GOT3 (cell line): ENCODE results near the gene PPP2R3A.
"Not testable (repeated sequence)": the region's sequence is repeated elsewhere in the genome, so short reads cannot be mapped to it uniquely, and the experiment has no call there.

Experiments used
- DNase-seq: peaks from one replicate; lab custom pipeline; 2025; ENCODE audit warnings: mixed read lengths; lab: John Stamatoyannopoulos, UW

PPP2R3A gene

DNA sequence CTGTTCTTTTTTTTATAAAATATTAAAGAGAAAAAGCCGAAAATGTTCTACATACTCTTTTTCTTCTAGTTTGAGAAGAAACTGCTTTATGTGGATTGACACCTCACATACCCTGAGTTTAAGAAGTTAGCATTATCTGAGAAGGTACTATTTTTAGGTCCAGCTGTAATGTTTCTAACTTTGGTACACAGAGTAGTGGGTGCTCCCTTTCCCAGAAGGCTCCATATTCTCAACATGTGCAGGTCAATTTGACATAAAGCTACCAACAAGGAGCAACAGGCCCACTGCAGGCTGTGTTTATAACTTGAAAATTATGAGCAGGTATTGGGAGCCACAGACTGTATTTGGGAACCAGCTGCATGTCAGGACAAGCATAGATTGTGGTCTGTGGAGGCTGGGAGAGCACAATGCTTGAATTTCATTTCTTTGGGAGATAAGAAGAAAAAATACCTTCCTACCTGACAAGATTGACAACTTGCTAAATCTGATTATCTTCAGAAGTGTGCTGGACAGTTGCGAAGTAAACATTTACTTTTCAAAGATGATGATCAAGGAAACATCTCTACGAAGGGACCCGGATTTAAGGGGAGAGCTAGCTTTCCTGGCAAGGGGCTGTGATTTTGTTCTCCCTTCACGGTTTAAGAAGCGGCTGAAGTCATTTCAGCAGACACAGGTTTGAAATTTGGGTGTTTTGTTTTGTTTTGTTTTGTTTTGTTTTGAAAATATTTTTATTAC lies 57.2 kb downstream of the PPP2R3A start:
- no peak for DNase-seq

DNA sequence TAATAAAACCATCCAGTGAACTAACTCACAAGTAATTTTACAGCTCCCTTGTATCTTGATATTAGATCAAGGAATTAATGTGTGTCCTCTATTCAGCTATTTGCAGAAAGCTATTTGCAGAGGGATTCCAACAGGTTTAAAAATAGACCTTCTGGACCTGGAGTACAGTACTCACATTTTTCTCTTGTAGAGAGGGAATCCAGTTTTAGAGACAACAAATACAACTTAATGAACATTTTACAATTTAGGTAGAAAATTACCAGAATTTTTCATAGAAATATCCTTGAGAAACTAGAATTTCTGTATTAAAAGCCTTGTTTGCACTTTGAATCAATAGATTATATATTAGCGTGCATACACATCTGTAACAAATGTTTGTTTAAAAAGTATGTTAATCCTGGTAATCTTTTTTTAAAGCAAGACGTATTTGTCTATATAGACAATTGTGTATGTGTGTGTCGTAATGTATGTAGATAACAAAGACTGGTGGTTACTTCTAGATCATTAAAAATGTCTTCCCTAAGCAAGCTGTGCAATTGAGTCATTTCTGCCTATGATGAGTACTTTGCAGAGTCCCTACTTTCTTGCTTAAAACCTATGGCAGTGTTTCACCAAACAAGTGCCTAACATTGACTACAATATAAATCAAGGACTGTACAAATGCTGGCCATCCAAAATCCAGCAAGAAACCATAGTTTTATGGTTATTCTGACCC lies 57.9 kb downstream of the PPP2R3A start:
- no peak for DNase-seq

DNA sequence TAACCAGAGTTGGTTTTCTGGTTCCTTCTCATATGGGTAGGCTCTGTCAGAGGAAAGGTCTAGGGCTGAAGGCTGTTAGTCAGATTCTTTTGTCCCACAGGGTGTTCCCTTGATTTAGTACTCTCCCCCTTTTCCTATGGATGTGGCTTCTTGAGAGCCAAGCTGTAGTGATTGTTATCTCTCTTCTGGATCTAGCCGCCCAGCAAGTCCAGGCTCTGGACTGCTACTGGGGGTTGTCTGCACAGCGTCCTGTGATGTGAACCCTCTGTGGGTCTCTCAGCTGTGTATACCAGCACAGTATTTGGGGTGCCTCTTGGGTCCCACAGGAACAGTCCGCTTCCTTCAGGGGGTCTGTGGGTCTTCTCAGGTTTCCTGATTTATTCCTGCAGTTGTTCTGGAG lies 70.8 kb downstream of the PPP2R3A start:
- no peak for DNase-seq

DNA sequence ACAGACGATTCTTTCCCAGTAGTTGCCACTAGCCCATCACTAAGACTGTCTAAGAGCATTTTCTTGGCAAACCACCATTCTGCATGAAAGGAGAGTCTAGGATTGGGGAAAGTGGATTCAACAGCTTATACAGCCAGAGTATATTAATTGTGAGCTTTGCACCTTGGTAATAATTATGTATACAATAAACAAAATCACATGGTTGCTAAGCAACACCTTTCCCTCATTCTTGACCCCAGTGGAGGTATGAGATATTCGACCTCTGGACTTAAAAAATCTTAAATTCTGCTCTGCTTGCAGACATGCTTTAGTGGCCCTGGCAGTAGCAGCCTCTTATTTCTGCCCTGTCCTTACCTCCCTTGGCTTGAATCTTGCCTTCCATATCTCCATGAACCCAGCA lies 73.1 kb downstream of the PPP2R3A start:
- DNase-seq: no peak

DNA sequence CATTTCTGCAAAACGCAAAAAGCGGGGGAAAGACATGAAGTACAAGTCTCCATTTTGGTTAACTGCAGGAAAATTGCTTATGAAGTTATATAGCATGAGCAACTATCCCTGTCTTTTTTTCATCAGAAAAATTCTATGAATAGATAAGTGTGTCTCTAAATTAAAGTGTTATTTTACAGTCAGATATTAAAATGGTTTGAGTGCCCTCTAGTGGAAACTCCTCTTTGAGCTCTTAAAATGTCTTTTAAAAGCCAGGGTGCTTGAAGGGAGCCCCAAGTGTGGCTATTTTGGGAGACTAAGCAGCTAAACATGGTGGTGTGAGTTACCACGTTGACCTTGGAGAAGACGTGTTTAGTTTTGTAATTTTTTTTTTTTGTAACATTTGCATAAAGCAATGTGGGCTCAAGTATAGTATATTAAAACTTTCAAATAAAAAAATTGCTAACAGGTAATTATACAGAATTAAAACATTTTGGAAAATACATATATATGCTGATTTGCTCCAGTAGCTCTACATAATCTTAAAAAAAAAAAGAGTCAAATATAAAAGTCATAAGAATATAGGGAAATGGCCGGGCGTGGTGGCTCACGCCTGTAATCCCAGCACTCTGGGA lies 77.2 kb downstream of the PPP2R3A start:
- no peak for DNase-seq

DNA sequence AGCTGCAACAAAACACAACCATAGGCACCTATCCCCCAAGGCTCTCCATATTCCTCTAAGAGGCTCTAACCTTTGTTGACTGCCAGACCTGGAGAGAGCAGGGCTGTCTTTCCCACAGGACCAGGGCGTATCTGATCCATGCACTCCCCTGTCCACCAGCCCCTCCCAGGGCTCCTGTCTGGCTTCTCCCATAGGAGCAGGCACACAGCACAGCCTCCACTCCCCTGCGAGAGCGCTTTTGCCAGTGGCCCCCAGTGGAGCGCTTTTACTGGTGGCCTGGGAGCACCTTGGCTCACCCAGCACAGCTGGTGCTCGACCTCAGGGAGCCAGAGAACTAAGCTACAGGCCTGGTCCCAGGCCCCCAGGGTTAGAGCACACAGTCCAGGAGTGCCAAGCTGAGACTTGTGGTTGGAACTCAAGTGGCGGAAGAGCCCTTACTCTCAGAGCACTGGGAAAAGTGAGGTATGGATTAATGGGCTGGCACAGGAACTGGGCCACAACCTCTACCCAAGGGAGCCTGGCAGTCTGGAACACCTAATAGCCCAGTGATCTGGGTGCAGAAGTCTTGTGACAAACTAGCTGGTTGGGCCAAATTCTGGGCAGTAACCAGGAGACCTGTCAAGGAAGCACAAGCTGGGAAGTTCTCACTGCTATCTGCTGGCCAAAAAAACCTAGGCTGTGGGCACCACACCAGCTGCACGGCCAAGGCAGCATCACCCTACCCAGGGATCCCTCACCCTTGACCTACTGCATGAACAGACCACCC lies 79.6 kb downstream of the PPP2R3A start:
- DNase-seq: no peak

DNA sequence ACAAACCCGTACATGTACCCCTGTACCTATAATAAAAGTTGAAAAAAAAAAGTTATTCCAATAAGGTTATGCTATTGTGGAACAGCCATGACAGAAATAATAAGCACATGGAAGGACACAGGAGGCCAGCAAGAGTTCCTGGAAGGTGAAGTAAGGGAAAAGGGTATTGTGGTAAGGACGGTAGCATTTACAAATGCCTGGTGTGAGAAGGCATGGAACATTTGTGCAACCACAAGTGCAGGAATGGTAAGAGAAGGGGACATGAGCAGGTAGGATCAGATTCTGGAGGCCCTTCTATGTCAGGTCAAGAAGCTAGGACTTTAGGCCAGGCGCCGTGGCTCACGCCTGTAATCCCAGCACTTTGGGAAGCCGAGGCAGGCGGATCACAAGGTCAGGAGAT lies 82.5 kb downstream of the PPP2R3A start:
- DNase-seq: no peak

DNA sequence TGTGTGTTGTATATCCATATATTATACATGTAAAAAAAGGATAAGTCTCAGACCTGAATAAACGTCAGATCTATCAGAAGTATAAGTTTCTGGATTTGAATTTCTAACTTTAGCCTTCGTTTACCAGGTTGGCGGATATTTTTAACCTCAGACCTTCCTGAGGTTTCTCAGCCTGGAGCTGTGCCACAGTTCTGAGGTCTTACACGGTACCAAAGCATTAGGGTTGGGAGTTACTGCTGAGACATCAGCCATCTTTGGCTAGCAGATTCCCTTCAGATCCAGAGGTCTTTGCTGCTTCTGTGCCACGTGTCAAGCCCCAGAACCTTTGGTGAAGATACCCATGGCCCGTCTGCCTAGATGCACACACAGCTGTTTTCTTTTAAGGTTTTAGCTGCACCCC lies 84.7 kb downstream of the PPP2R3A start:
- no peak for DNase-seq

DNA sequence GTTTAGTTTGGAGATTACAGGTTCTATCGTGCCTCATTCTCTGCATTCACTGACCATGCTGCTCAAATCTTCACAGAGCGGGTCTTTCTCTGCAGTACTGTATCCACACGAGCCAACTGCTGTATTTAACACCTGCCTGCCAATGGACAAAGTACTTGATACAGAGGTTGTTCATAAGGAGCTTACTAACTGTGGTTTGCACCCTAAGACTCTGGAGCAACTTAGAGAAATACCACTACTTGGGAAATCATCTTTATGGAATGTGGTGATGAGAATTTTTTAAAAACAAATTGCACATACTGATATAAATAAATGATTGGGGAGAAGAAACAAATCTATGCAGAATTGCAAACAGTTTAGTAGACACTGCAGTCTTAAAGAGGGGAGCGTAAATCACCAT lies 90.0 kb downstream of the PPP2R3A start:
- DNase-seq: no peak

DNA sequence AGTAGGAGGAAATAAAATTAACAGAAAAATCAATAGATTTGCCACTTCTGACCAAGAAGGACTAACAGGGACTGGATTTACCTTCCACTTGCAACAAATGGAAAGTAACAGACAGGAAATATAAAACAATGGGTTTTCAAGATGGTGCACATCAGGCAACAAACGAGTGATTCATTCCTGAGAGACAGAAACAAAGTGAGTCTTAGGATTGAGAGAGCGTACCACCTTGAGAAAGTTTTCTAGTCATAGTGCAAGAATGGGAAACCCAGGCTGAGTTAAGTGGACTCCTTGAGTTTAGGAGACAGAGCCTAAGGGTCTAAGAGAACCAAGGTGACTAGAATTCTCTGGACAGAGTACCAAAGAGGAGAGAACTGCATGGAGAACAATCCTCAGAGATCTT lies 101.7 kb downstream of the PPP2R3A start:
- DNase-seq: no peak

DNA sequence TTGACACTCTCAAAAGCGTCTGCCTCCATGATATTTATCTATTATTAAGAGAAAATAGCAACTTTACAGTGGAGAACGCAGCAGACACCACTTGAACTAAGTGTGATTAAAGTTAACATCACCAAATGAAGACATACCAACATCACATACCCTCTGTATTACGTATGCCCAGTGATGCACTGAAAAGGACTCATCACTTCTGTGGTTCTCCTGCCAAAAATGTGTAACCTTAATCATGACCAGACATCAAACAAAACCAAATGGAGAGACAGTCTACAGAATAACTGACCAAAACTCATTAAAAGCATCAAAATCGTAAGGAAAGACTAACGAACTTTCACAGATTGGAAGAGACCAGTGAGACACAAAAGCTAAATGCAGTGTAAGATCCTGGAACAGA lies 103.2 kb downstream of the PPP2R3A start:
- DNase-seq: no peak

DNA sequence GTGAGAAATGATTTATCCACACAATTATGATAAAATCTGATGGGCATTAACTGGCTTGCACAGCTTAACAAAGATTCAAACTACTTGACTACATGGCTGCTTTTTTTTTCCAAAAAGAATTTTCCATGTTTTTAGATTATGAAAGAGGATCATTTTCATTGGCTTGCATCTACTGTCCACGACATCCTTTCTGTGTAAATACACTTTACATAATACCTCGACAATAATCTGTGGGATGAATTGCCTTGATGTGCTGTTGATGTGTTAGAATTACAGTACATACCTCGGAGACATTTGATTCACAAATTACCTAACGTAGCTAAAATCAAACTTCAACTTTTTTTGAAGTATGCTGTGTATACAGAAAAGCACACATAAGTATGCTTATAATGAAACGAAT lies 104.4 kb downstream of the PPP2R3A start:
- no peak for DNase-seq

DNA sequence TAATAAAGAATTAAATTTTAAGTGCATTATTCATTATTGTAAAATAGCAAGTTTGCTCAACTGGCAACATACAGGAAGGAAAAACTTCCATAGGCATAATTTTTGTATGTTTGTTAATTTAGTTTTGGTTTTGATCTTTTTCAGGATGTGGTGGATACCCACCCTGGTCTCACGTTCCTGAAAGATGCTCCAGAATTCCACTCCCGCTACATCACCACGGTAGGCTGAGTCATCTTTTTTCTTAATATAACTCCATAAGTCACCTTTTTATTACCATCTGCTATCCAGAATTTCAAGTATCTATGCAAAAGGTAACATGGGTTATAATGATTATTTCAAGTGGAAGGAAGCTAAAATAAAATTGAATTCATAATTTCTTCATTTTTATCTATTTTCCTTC lies 104.8 kb downstream of the PPP2R3A start:
- no peak for DNase-seq

DNA sequence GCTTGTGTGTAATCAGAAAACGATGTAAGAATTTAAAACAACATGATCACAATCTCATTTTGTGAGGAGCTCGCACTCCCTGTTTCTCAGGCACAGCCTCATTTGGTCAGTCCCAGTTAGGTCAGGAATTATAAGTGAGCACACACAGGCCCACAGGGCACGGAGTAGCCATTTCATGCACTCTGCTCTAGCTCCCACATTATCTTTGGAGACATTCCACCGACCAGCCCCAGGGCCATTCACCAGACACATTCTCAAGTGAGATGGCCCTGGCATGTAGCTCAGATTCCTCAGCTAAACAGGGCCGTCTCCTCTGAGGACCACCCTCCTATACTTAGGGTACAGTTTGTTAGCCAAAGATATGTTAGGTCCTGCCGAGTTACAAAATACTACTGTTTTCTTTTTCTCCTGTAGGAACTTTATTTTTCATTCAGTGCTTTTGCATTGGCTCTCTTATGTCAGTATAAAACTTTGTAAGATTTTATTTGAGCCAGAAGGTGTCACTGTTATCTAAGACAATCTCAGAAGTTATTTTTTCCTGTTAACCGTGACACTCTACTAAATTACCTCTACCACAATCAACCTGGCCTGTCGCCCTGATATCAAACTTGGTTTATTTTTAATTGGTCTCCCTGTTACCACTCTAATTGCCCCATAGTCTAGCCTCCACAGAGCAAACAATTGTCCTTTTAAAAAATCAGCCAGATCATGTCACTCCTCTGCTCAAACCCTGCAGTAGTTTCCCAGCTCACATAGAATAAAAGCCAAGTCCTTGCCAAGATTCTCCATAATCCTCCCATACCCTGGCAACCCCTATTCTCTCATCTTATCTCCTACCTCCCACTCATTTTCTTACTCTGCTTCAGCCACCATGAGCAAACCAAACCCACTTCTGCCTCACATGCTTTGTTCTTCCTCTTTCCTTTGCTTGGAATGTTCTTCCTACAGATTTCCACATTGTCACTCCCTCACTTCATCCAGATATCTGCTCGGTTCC lies 105.7 kb downstream of the PPP2R3A start:
- DNase-seq: no peak

DNA sequence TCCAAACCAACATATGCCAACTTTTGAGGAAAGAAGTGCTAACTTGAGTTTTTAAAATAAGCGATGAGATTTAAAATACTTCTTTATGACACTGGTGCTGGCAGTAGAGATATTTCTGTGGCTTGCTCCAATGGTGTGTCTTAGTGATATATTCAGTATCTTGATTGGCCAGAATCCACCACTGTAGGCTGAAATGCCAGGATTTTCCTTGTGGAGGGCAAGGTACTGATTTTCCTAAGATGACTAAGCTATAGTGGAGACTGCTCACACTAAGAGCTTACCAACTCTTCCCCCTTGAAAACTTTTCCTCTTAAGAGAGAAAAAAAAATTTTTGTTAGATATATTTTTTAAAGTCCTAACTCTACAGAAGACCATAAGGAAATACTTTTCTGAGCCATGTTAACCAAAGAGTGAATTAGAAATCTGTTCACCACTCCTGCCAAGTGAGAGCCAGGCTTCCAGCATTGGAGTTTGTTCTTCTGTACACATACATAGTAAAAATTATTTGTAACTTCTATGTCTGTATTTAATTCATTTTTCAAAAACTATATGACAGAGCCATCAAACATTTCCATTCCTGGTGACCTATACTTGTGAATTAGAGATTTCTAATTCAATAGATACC lies 109.1 kb downstream of the PPP2R3A start:
- no peak for DNase-seq

DNA sequence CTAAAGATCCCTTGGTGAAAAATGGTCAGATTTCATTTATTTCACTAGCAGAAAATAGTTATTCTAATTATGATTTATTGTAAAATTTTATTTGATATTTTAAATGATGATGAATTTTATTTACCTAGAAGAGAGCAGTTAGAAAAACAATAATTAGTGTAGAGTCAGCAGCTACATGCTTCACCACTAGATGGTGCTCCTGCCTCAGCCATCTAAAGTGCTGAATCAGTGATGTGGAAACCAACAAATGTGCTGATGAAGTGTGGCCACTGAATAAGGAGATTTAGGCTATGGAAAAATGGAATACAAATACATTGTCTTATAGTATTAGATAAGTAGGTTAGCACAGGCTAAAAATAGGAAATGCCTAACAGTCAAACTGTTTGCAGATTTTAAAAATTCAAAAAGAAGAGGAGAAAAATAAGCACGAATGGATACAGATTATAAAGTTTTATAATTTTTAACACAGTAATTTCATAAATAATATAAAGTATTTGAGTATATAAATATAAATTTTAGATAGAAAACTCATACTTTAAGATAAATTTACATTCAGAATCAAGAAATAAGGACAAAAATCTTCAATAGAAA lies 109.8 kb downstream of the PPP2R3A start:
- peak; percentile 19 for DNase-seq

DNA sequence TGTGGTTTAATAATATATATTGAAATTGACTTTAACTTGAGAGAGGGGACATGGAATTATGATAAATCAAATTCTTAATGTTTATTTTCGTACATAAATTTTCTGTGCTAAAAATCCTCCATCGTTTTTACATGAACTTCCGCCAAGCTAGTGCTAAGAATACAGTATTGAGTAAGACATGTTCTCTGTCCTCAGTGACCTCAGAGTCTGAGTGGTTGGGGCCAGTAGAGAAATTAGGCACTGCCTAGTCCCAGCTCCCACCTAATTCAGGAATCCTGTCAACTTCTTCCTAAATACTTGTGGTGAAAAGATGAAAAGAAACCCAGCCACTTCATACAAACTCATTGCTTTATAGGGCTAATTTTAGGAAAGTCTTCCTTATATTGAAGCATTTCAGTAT lies 110.3 kb downstream of the PPP2R3A start:
- no peak for DNase-seq

DNA sequence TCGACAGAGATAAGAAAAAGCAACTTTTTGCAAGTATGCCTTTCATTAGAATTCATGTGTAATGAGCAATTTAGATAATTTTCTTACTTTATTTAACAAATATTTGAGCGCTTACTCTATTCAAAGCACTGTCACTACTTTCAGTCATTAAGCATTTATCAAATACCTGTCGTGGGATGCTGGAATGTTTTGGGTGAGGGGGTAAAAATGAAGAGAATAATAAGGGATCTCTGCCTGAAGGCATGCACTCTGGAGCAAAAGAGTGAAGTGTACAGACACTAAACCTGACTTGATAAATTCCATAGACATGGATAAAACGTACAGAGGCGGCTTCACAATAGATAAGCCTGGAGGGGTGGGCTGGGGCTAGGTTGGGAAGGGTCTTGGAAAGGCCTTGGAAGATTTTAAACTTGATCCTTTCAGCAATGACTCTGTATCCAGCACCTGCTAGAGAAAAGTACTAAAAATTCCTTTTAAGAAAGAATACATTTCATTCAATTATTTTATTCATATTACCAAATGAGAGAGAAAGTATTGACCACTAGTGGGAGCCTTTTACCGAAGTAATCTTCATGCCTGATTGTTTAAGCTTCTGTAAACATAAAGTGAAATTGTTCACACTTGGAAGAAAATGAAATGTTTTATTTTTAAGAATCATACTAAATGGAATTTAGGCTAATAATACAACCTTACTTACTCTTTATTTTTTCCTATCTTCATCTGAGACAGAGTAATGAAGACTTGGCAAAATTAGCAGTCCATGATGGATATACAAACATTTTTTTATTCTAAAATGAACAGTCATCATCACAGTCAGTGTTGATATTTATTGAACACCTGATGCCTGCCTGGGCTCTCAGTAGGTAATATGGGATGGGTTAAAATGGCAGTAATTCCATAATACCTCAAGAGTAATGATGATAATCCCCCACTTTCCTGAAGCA lies 113.2 kb downstream of the PPP2R3A start:
- DNase-seq: no peak

DNA sequence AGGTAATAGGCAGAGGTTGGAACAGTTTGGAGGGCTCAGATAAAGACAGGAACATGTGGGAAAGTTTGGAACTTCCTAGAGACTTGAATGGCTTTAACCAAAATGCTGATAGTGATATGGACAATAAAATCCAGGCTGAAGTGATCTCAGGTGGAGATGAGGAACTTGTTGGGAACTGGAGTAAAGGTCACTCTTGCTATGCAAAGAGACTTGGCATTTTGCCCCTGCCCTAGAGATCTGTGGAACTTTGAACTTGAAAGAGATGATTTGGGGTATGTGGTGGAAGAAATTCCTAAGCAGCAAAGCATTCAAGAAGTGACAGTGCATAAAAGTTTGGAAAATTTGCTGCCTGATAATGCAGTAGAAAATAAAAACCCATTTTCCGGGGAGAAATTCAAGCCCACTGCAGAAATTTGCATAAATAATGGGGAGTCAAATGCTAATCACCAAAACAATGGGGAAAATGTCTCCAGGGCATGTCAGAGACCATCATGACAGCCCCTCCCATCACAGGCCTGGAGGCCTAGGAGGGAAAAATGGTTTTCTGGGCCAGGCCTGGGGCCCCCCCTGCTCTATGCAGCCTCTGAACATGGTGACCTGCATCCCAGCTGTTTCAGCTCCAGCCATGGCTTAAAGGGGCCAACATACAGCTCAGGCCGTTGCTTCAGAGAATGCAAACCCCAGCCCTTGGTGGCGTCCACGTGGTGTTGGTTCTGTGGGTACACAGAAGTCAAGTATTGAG lies 118.3 kb downstream of the PPP2R3A start:
- not testable (repeated sequence) for DNase-seq
